Breast epithelium (tissue), 3 donors: ENCODE measurements around the gene GJD3.

Experiments
- POLR2A ChIP-seq: fragments of 450-650 bp; IDR thresholded peaks from one replicate; pipeline ENCODE4 v1.6.1; 2016; ENCODE audit warnings: antibody characterized with exemption, mild to moderate bottlenecking, moderate library complexity
- POLR2AphosphoS5 ChIP-seq, 3 donors: sonication (generic); formaldehyde crosslinking; IDR thresholded peaks; one replicate each; pipeline ENCODE4 v1.6.1; 2017; ENCODE audit warnings: antibody characterized with exemption in 3 of 3
- TF ChIP-seq, protein P1 (sequence below), 3 donors: fragments of 450-650 bp; IDR thresholded peaks; one replicate each; pipeline ENCODE4 v1.5.1; 2016 to 2017; ENCODE audit warnings: antibody characterized with exemption in 3 of 3, mild to moderate bottlenecking in 3 of 3, moderate library complexity in 3 of 3

DNA sequence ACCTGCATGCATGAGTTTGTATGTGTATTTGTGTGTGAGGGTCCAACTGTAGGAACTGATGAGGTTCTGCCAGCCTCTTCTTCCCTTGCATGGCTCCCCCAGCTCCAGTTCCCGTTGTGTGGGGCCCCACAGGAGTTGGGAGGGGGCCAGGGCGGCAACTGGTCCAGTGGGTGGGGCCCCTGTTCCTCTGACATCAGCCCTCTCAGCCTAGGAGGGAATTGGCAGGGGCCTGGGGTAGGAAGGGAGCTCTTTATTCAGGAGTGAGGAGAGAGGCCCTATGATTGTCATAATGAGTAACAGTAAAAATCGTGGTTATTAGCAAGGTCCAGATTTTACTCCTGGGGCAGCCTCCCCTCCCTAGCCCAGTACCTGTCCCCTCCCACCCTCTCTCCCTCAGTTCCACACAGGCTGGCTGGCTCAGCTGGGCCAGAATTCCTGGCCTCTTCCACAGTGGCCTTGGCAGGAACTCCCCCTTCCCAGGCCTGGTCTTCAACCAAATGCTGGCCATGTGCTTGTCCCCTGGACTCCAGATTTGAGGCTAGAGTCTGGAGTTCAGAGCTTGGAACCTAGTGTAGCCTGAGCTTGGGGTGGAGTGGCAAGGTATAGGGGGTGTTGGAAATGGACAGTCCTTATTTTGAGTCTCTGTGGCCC is 36.7 kb downstream of the GJD3 start:
- TF ChIP-seq, protein P1, sequence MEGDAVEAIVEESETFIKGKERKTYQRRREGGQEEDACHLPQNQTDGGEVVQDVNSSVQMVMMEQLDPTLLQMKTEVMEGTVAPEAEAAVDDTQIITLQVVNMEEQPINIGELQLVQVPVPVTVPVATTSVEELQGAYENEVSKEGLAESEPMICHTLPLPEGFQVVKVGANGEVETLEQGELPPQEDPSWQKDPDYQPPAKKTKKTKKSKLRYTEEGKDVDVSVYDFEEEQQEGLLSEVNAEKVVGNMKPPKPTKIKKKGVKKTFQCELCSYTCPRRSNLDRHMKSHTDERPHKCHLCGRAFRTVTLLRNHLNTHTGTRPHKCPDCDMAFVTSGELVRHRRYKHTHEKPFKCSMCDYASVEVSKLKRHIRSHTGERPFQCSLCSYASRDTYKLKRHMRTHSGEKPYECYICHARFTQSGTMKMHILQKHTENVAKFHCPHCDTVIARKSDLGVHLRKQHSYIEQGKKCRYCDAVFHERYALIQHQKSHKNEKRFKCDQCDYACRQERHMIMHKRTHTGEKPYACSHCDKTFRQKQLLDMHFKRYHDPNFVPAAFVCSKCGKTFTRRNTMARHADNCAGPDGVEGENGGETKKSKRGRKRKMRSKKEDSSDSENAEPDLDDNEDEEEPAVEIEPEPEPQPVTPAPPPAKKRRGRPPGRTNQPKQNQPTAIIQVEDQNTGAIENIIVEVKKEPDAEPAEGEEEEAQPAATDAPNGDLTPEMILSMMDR (IDR thresholded peaks at IDR 0.05) = no peak
- no peak for TF ChIP-seq POLR2AphosphoS5 (IDR thresholded peaks at IDR 0.05)
- TF ChIP-seq POLR2A = no peak
